PFSK-1 (cell line): Measurements from ENCODE around the gene LAS1L.

Experiments
- POLR2AphosphoS5 ChIP-seq: IDR thresholded peaks from 2 replicates; pipeline ENCODE4 v1.6.1; 2012; ENCODE audit warnings: low read depth, mild to moderate bottlenecking, control low read depth, low read length, moderate library complexity
- REST ChIP-seq, 2 experiments: IDR thresholded peaks; 2 replicates each; pipeline versions ENCODE4 v1.6.1 to v1.8.0; 2011 to 2012; ENCODE audit warnings: low read depth in 2 of 2, low read length in 2 of 2, control low read depth in 1 of 2, inconsistent platforms in 1 of 2, mild to moderate bottlenecking in 1 of 2, moderate library complexity in 1 of 2; ENCODE audit not compliant: insufficient read depth in 1 of 2

- no peak for TF ChIP-seq REST (IDR thresholded peaks at IDR 0.05; ENCODE audit: insufficient read depth in 1 of 2, low read depth in 2 of 2, low read length in 2 of 2)
- no peak for TF ChIP-seq POLR2AphosphoS5
Measured at GRCh38 chrX:65574356-65574755, 39.8 kb upstream of the LAS1L start.
